ENCODE measurements around the gene SLC9A9.

Gene SLC9A9

DNA sequence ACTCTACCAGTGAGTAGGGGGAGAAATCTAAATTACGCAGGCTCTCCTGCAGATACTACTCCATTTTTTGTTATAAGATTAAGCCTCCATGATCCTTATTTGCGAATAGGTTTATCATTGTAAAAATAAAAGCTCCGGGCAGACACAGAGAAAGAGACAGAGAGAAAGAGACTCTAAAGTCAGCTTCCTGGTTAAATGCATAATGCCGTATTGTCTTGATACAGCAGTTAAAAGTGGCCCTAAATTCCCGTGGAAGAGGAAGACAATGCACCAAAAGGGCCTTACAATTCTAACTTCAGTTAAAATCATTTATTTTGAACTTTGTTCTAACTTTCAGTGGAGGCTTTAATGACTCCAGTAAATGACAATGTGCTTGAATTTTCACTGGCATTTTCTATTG lies 98.3 kb downstream of the SLC9A9 start:
- TF ChIP-seq, protein P1, sequence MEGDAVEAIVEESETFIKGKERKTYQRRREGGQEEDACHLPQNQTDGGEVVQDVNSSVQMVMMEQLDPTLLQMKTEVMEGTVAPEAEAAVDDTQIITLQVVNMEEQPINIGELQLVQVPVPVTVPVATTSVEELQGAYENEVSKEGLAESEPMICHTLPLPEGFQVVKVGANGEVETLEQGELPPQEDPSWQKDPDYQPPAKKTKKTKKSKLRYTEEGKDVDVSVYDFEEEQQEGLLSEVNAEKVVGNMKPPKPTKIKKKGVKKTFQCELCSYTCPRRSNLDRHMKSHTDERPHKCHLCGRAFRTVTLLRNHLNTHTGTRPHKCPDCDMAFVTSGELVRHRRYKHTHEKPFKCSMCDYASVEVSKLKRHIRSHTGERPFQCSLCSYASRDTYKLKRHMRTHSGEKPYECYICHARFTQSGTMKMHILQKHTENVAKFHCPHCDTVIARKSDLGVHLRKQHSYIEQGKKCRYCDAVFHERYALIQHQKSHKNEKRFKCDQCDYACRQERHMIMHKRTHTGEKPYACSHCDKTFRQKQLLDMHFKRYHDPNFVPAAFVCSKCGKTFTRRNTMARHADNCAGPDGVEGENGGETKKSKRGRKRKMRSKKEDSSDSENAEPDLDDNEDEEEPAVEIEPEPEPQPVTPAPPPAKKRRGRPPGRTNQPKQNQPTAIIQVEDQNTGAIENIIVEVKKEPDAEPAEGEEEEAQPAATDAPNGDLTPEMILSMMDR (IDR thresholded peaks at IDR 0.05; ENCODE audit: extremely low read depth, missing control alignments) = no peak
- no peak for DNase-seq (ENCODE audit: low spot score)

DNA sequence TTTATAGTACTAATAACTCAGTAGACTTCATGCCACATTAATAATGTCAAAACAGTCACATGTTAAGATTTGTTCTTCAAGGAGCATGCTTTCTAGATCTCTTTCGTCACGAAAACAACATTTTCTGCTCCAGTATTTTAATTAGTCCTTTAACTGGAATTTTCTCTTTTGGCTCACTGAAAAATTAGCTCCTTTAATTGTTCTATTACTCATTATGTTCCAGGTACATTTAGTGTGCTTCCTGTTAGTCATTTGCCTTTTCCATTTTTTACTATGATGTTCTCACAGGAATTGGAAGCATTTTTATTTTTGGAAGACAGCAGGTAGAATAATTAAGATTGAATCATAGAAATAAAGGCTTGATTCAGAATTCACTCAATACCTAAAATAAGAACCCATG lies 111.2 kb downstream of the SLC9A9 start:
- TF ChIP-seq, protein P1 (IDR thresholded peaks at IDR 0.05; ENCODE audit: extremely low read depth, missing control alignments) = no peak
- no peak for DNase-seq (ENCODE audit: low spot score)

GRCh38 chr3:143736205-143736997 lies 111.9 kb downstream of the SLC9A9 start:
- TF ChIP-seq, protein P1 (IDR thresholded peaks at IDR 0.05; ENCODE audit: extremely low read depth, missing control alignments) = no peak

GRCh38 chr3:143731776-143732175 lies 116.5 kb downstream of the SLC9A9 start:
- no peak for DNase-seq (ENCODE audit: low spot score)
- TF ChIP-seq, protein P1 (IDR thresholded peaks at IDR 0.05; ENCODE audit: extremely low read depth, missing control alignments) = no peak

More at GRCh38 chr3:143736205-143736997, 111.9 kb downstream of the SLC9A9 start:
- no peak for DNase-seq (ENCODE audit: low spot score)

- no peak for DNase-seq (ENCODE audit: low spot score)
- TF ChIP-seq, protein P1 (IDR thresholded peaks at IDR 0.05; ENCODE audit: extremely low read depth, missing control alignments) = no peak
These were observed 116.9 kb downstream of the SLC9A9 start for GRCh38 chr3:143731320-143731719.

- TF ChIP-seq, protein P1 (IDR thresholded peaks at IDR 0.05; ENCODE audit: extremely low read depth, missing control alignments) = no peak
- DNase-seq (ENCODE audit: low spot score) = no peak
These were observed 120.9 kb downstream of the SLC9A9 start for GRCh38 chr3:143727391-143727790.

- DNase-seq (ENCODE audit: low spot score) = no peak
These were observed 121.5 kb downstream of the SLC9A9 start for GRCh38 chr3:143726727-143727126.

More at GRCh38 chr3:143726727-143727126, 121.5 kb downstream of the SLC9A9 start:
- TF ChIP-seq, protein P1 (IDR thresholded peaks at IDR 0.05; ENCODE audit: extremely low read depth, missing control alignments) = no peak

All from GM20000 (cell line).